AG09309 (cell line): Measurements from ENCODE around the gene SBF1.

ENCODE experiments used
- DNase-seq: peaks from one replicate; pipeline ENCODE4 v3.0.0-alpha.2; 2010; ENCODE audit warnings: low read depth
- H3K4me3 ChIP-seq: 2 replicates; pipeline ENCODE4 v1.5.1; 2011; ENCODE audit warnings: mild to moderate bottlenecking, low read depth, low read length, moderate library complexity; ENCODE audit not compliant: control insufficient read depth
- CTCF ChIP-seq: IDR thresholded peaks from 2 replicates; pipeline ENCODE4 v1.5.1; 2011; ENCODE audit warnings: mild to moderate bottlenecking, low read depth, low read length, inconsistent platforms; ENCODE audit not compliant: insufficient read depth, control insufficient read depth; ENCODE audit errors: missing control alignments

Gene SBF1

GRCh38 chr22:50470491-50470890 is 4.3 kb downstream of the SBF1 start:
- DNase-seq, result no peak
- H3K4me3 ChIP-seq, result no peak overlapping the region
- TF ChIP-seq CTCF, result no peak

DNA sequence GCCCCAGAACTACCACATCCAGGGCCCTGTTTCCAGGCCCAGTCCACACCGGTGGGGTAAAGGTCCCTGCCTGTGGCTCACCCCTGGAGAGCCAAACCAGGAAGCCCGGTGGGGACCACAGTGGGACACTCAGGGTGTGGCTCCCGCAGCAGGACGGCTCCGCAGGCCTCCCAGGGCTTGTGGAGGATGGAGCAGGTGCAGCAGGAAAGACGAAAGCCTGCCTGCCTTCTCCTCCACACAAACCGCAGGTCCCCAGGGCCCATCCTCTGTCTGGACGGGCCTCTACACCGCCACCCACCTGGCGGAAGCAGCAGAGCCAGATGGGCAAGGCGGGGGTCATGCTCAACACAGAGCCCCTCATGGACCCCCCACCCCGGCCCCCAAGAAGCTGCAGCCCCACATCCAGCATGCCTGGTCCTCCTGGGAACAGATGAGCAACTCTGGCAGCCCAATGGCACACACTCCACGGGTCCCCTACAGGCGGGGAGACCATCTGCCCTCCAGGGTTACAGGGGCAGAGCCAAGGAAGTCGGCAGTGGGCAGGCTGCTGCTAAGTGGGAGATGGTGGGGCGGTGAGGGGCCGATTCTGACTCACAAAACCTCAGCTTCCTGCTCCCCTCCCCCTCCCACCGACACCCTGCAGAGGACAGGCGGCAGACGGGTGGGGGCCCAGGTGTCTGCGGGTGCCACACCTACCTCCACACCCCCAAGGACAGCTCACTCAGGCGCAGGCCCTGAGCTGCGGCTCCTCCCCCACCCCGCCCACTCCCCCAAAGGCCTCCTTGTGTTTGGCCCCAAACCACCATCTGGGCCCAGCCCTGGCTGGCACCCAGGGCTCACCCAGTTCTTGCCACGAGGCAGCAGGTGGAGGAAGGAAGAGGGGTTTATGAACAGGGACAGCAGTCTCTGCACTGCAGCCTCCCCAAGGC is 5.2 kb downstream of the SBF1 start:
- no peak overlapping the region for H3K4me3 ChIP-seq
- TF ChIP-seq CTCF, result no peak
- no peak for DNase-seq

- no peak for DNase-seq
- no peak overlapping the region for H3K4me3 ChIP-seq
- TF ChIP-seq CTCF, result no peak
Observed at GRCh38 chr22:50468626-50469025, 6.2 kb downstream of the SBF1 start.

- TF ChIP-seq CTCF, result no peak
- H3K4me3 ChIP-seq, result no peak overlapping the region
- no peak for DNase-seq
Observed at GRCh38 chr22:50467773-50468440, 6.9 kb downstream of the SBF1 start.

DNA sequence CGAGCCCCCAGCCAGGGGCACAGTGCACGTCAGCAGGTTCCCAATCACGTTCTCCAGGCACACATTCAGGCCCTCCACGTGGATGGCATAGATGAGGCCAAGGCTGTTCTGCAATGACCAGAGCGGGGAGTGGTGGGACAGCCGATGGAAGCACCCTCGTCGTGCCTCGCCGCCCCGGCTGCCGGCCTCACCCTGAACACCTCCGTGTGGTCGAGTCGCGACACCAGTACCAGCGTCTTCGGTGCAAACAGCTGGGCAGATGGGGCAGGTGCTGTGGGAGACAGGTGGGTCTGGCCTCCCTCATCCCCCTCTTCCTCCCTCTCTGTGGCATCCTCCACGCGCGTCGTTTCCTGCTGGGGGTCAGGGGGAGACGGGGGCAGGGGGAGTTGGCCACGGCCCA is 7.5 kb downstream of the SBF1 start:
- TF ChIP-seq CTCF, result no peak
- no peak for DNase-seq
- no peak overlapping the region for H3K4me3 ChIP-seq

- no peak for DNase-seq
- no peak overlapping the region for H3K4me3 ChIP-seq
- no peak for TF ChIP-seq CTCF
Observed at GRCh38 chr22:50465066-50465930, 9.5 kb downstream of the SBF1 start.
